WTC11 (cell line): ENCODE results near the gene N4BP2L2. TPM values are rescaled to one million over a fixed set of nuclear protein-coding genes. Genes with fewer than 3 reads are reported as not detected.

Experiments used
- ATAC-seq: fragments of 200-7000 bp; cut with Tn5 transposase; 2 replicates; pipeline ENCODE4 v1.10.0; 2021; ENCODE audit warnings: mild to moderate bottlenecking, moderate library complexity
- CTCF ChIA-PET: fragments of 300-600 bp; sonication (Branson Sonifier 250); formaldehyde crosslinking; loops from one replicate; lab custom pipeline; 2021; ENCODE audit warnings: antibody characterized with exemption; lab: Charles Lee
- POLR2A ChIA-PET: fragments of 350-600 bp; sonication (Branson Sonifier 250); formaldehyde crosslinking; loops from one replicate; lab custom pipeline; 2021; ENCODE audit warnings: antibody characterized with exemption; lab: Charles Lee
- DNase-seq: peaks from one replicate; pipeline ENCODE4 v3.0.0; 2021; ENCODE audit warnings: low spot score
- H3K27ac Mint-ChIP-seq: 2 replicates; pipeline ENCODE4 v1.8.0; 2021; ENCODE audit warnings: mixed read lengths
- H3K27me3 Mint-ChIP-seq: 2 replicates; pipeline ENCODE4 v1.8.0; 2021; ENCODE audit warnings: low read depth, mild to moderate bottlenecking, moderate library complexity, mixed read lengths
- H3K36me3 Mint-ChIP-seq: 2 replicates; pipeline ENCODE4 v1.8.0; 2021; ENCODE audit warnings: mixed read lengths
- H3K4me1 Mint-ChIP-seq: 2 replicates; pipeline ENCODE4 v1.8.0; 2022; ENCODE audit warnings: mixed read lengths
- H3K4me3 Mint-ChIP-seq: 2 replicates; pipeline ENCODE4 v1.8.0; 2021; ENCODE audit warnings: mild to moderate bottlenecking, moderate library complexity, mixed read lengths
- H3K9me3 Mint-ChIP-seq: 2 replicates; pipeline ENCODE4 v1.8.0; 2021; ENCODE audit warnings: mixed read lengths
- AFF4 ChIP-seq: sonication (generic); formaldehyde crosslinking; IDR thresholded peaks from 2 replicates; pipeline ENCODE4 v1.8.1; 2023; ENCODE audit warnings: mild to moderate bottlenecking, missing genetic modification reagents, borderline replicate concordance
- CDX4 ChIP-seq: fragments of 250-450 bp; sonication (Bioruptor Pico); IDR thresholded peaks from 2 replicates; pipeline ENCODE4 v1.9.0; 2021; ENCODE audit warnings: moderate library complexity, mild to moderate bottlenecking, inconsistent platforms, borderline replicate concordance
- CREB1 ChIP-seq: sonication (generic); formaldehyde crosslinking; IDR thresholded peaks from 2 replicates; pipeline ENCODE4 v1.8.0; 2023; ENCODE audit warnings: mild to moderate bottlenecking, missing genetic modification reagents
- CTCF ChIP-seq: fragments of 200-600 bp; IDR thresholded peaks from 2 replicates; pipeline ENCODE4 v1.8.0; 2022; ENCODE audit warnings: antibody characterized with exemption
- ETV6 ChIP-seq: sonication (generic); formaldehyde crosslinking; IDR thresholded peaks from 2 replicates; pipeline ENCODE4 v1.8.1; 2022; ENCODE audit warnings: mild to moderate bottlenecking, missing genetic modification reagents
- HMGA2 ChIP-seq: fragments of 250-450 bp; sonication (Bioruptor Pico); IDR thresholded peaks from 2 replicates; pipeline ENCODE4 v1.4.0; 2021; ENCODE audit warnings: mild to moderate bottlenecking, moderate library complexity
- HMGXB4 ChIP-seq: sonication (generic); formaldehyde crosslinking; IDR thresholded peaks from 2 replicates; pipeline ENCODE4 v1.8.1; 2023; ENCODE audit warnings: mild to moderate bottlenecking, moderate library complexity, missing genetic modification reagents
- IRF1 ChIP-seq: sonication (generic); formaldehyde crosslinking; IDR thresholded peaks from 2 replicates; pipeline ENCODE4 v1.8.0; 2023; ENCODE audit warnings: missing genetic modification reagents
- NR1H2 ChIP-seq: sonication (generic); formaldehyde crosslinking; IDR thresholded peaks from 2 replicates; pipeline ENCODE4 v1.9.0; 2021; ENCODE audit warnings: mild to moderate bottlenecking, moderate library complexity, missing genetic modification reagents
- SMAD4 ChIP-seq: sonication (generic); formaldehyde crosslinking; IDR thresholded peaks from 2 replicates; pipeline ENCODE4 v1.8.0; 2022; ENCODE audit warnings: mild to moderate bottlenecking, missing genetic modification reagents
- SP1 ChIP-seq: sonication (generic); formaldehyde crosslinking; conservative IDR thresholded peaks from 2 replicates; pipeline ENCODE4 v1.8.1; 2022; ENCODE audit warnings: missing genetic modification reagents
- TP53 ChIP-seq: sonication (generic); formaldehyde crosslinking; IDR thresholded peaks from 2 replicates; pipeline ENCODE4 v1.8.1; 2023; ENCODE audit warnings: mild to moderate bottlenecking, missing genetic modification reagents
- ZNF416 ChIP-seq: fragments of 250-450 bp; sonication (Bioruptor Pico); IDR thresholded peaks from 2 replicates; pipeline ENCODE4 v1.9.0; 2021; ENCODE audit warnings: mild to moderate bottlenecking, inconsistent platforms
- ZNF425 ChIP-seq: fragments of 250-450 bp; sonication (Bioruptor Pico); conservative IDR thresholded peaks from 2 replicates; pipeline ENCODE4 v1.9.0; 2021; ENCODE audit warnings: mild to moderate bottlenecking
- total RNA-seq: library from RNA; stranded (reverse); gene quantifications from 3 replicates; pipeline ENCODE4 v1.2.3, GENCODE V29; 2021

Gene N4BP2L2
- total RNA-seq, 1 experiment from 2014 or later, result 68.9 TPM

- ATAC-seq, result no peak
These were observed 62.4 kb downstream of the N4BP2L2 start for GRCh38 chr13:32476021-32476731.

GRCh38 chr13:32474999-32475792, 63.4 kb downstream of the N4BP2L2 start:
- H3K4me1 Mint-ChIP-seq, result no peaks in the 10 kb centered on the region
- POLR2A ChIA-PET, result no interaction called here
- CTCF ChIA-PET, result no interaction called here

More at GRCh38 chr13:32476021-32476731, 62.4 kb downstream of the N4BP2L2 start:
- H3K9me3 Mint-ChIP-seq, result no peaks in the 10 kb centered on the region
- H3K36me3 Mint-ChIP-seq, result no peaks in the 10 kb centered on the region
- H3K4me1 Mint-ChIP-seq, result no peaks in the 10 kb centered on the region
- ChIA-PET POLR2A (no interaction called here), CTCF (interaction anchor here (0.9 to 1.0 kb wide), 2 partner anchors 9 to 105 kb away, joined by 3 read pairs; no protein-coding TSS in a partner anchor)
- TF ChIP-seq HMGXB4, result no peak
- no peak for TF ChIP-seq IRF1 (CRISPR knock-in tag)
- TF ChIP-seq ETV6 (CRISPR knock-in tag), result no peak
- TF ChIP-seq CREB1 (CRISPR knock-in tag), result no peak
- H3K27me3 Mint-ChIP-seq, result no peaks in the 10 kb centered on the region
- no peak overlapping the region for H3K27ac Mint-ChIP-seq
- no peak overlapping the region for H3K4me3 Mint-ChIP-seq
- DNase-seq, result no peak

More at GRCh38 chr13:32474999-32475792, 63.4 kb downstream of the N4BP2L2 start:
- H3K27me3 Mint-ChIP-seq, result no peaks in the 10 kb centered on the region
- H3K27ac Mint-ChIP-seq, result no peak overlapping the region
- DNase-seq, result no peak
- H3K36me3 Mint-ChIP-seq, result no peaks in the 10 kb centered on the region
- no peaks in the 10 kb centered on the region for H3K9me3 Mint-ChIP-seq
- TF ChIP-seq AFF4 (CRISPR knock-in tag) (no peak), HMGA2 (CRISPR knock-in tag) (no peak), ZNF425 (CRISPR knock-in tag) (no peak), SMAD4 (CRISPR knock-in tag) (no peak), ZNF416 (CRISPR knock-in tag) (no peak), TP53 (CRISPR knock-in tag) (no peak), CTCF (no peak), SP1 (CRISPR knock-in tag) (no peak), CDX4 (CRISPR knock-in tag) (no peak), NR1H2 (no peak)
- H3K4me3 Mint-ChIP-seq, result no peak overlapping the region
- no peak for ATAC-seq
